CD4-positive, alpha-beta T cell (primary cell): ENCODE measurements around the gene NEXN. TPM values are rescaled to one million over a fixed set of nuclear protein-coding genes. Genes with fewer than 3 reads are reported as not detected.

Experiments used
- ATAC-seq: fragments of 200-7000 bp; cut with Tn5 transposase; one replicate; pipeline ENCODE4 v1.10.0; 2022; ENCODE audit warnings: mild to moderate bottlenecking; ENCODE audit not compliant: poor library complexity
- CTCF ChIA-PET: fragments of 350-600 bp; sonication (Branson Sonifier 250); formaldehyde crosslinking; loops from one replicate; lab custom pipeline; 2021; ENCODE audit warnings: antibody characterized with exemption, inconsistent platforms; lab: Charles Lee
- POLR2A ChIA-PET: fragments of 350-600 bp; sonication (Branson Sonifier 250); formaldehyde crosslinking; loops from one replicate; lab custom pipeline; 2021; ENCODE audit warnings: antibody characterized with exemption, inconsistent platforms; lab: Charles Lee
- DNase-seq, 14 experiments: peaks; one replicate each; pipeline ENCODE4 v3.0.0-alpha.2; 2013 to 2020; ENCODE audit warnings: mixed read lengths in 2 of 14
- H3K27ac ChIP-seq, 2 donors: one replicate each; pipeline versions ENCODE4 v1.5.1 to v1.7.0; 2013; ENCODE audit warnings: low read length in 2 of 2, low read depth in 1 of 2, mild to moderate bottlenecking in 1 of 2
- H3K27me3 ChIP-seq, 2 experiments: 1 replicate in 1 of 2; 2 replicates in 1 of 2; pipeline versions ENCODE4 v1.6.1 to v1.7.0; 2013; ENCODE audit warnings: low read length in 2 of 2, control low read depth in 1 of 2, mild to moderate bottlenecking in 1 of 2, moderate library complexity in 1 of 2; ENCODE audit not compliant: insufficient read depth in 2 of 2, control insufficient read depth in 1 of 2
- H3K36me3 ChIP-seq: one replicate; pipeline ENCODE4 v1.6.1; 2013; ENCODE audit warnings: low read length, control low read depth; ENCODE audit not compliant: insufficient read depth
- H3K4me1 ChIP-seq: one replicate; pipeline ENCODE4 v1.6.1; 2013; ENCODE audit warnings: low read length, control low read depth; ENCODE audit not compliant: insufficient read depth
- H3K4me3 ChIP-seq: one replicate; pipeline ENCODE4 v1.5.1; 2013; ENCODE audit warnings: mild to moderate bottlenecking, low read length, moderate library complexity
- H3K9me3 ChIP-seq, 2 experiments: 1 replicate in 1 of 2; 2 replicates in 1 of 2; pipeline versions ENCODE4 v1.6.1 to v1.7.0; 2013; ENCODE audit warnings: low read length in 2 of 2, mild to moderate bottlenecking in 2 of 2, control low read depth in 1 of 2, moderate library complexity in 1 of 2; ENCODE audit not compliant: control insufficient read depth in 1 of 2, insufficient read depth in 1 of 2
- H3K27ac Mint-ChIP-seq: one replicate; pipeline ENCODE4 v1.8.0; 2020; ENCODE audit warnings: mixed read lengths
- H3K27me3 Mint-ChIP-seq: one replicate; pipeline ENCODE4 v1.8.0; 2021; ENCODE audit warnings: mixed read lengths
- H3K36me3 Mint-ChIP-seq: one replicate; pipeline ENCODE4 v1.8.0; 2021; ENCODE audit warnings: low read depth, mixed read lengths
- H3K4me1 Mint-ChIP-seq: one replicate; pipeline ENCODE4 v1.8.0; 2021; ENCODE audit warnings: low read depth, mixed read lengths
- H3K4me3 Mint-ChIP-seq: one replicate; pipeline ENCODE4 v1.8.0; 2020; ENCODE audit warnings: mild to moderate bottlenecking, mixed read lengths
- H3K9me3 Mint-ChIP-seq: one replicate; pipeline ENCODE4 v1.8.0; 2020; ENCODE audit warnings: mixed read lengths
- intact Hi-C, 2 experiments: fragments of 100-400 bp; cut with DNase I in 1 of 2; cut with micrococcal nuclease in 1 of 2; formaldehyde crosslinking; loops; one replicate each; pipeline versions ENCODE4 v1.15.1 to v1.9.0; 2023 to 2025; cut with DNase I, micrococcal nuclease
- total RNA-seq, 174 experiments: library from RNA in 2 of 174; stranded (reverse) in 2 of 174; gene quantifications; one replicate each; pipeline ENCODE4 v1.2.3 and lab custom pipeline; 2021 to 2026
- TF ChIP-seq, protein P1 (sequence below): fragments of 200-600 bp; IDR thresholded peaks from one replicate; pipeline ENCODE4 v1.8.0; 2022; ENCODE audit warnings: antibody characterized with exemption, mild to moderate bottlenecking

NEXN gene
- total RNA-seq, 2 experiments from 2014 or later: 0.25 TPM; not detected in 1

DNA sequence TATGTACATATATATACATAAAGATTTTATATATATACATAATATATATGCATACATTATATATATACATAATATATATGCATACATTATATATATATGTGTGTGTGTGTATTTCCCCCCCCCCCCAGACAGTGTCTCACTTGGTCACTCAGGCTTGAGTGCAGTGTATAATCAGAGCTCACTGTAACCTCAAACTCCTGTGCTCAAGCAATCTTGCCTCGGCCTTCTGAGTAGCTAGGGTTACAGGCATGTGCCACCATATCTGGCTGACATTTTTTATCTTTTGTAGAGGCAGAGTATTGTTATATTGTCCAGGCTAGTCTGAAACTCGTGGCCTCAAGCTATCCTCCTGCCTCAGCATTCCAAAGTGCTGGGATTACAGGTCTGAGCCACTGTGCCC lies 99.5 kb downstream of the NEXN start:
- ATAC-seq (no peak), DNase-seq (no peak)
- intact Hi-C loops: no loop called here
- H3K4me3 Mint-ChIP-seq: no peak overlapping the region
- H3K27me3 Mint-ChIP-seq: no peaks in the 10 kb centered on the region
- Histone ChIP-seq H3K4me3 (no peak overlapping the region), H3K27ac (no peak overlapping the region), H3K9me3 (no peaks in the 10 kb centered on the region), H3K4me1 (no peaks in the 10 kb centered on the region), H3K27me3 (no peaks in the 10 kb centered on the region), H3K36me3 (no peaks in the 10 kb centered on the region)
- ChIA-PET POLR2A (interaction anchor here (1.5 to 3.7 kb wide), 2 partner anchors 9 to 17 kb away, joined by 6 to 16 read pairs; partner anchors contain the start of genes DNAJB4 and FUBP1), CTCF (no interaction called here)
- H3K27ac Mint-ChIP-seq: no peak overlapping the region
- H3K9me3 Mint-ChIP-seq: no peaks in the 10 kb centered on the region
- peaks cover 11% of the 10 kb centered on the region for H3K36me3 Mint-ChIP-seq
- TF ChIP-seq, protein P1, sequence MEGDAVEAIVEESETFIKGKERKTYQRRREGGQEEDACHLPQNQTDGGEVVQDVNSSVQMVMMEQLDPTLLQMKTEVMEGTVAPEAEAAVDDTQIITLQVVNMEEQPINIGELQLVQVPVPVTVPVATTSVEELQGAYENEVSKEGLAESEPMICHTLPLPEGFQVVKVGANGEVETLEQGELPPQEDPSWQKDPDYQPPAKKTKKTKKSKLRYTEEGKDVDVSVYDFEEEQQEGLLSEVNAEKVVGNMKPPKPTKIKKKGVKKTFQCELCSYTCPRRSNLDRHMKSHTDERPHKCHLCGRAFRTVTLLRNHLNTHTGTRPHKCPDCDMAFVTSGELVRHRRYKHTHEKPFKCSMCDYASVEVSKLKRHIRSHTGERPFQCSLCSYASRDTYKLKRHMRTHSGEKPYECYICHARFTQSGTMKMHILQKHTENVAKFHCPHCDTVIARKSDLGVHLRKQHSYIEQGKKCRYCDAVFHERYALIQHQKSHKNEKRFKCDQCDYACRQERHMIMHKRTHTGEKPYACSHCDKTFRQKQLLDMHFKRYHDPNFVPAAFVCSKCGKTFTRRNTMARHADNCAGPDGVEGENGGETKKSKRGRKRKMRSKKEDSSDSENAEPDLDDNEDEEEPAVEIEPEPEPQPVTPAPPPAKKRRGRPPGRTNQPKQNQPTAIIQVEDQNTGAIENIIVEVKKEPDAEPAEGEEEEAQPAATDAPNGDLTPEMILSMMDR: no peak
- peaks cover 37% of the 10 kb centered on the region for H3K4me1 Mint-ChIP-seq

DNA sequence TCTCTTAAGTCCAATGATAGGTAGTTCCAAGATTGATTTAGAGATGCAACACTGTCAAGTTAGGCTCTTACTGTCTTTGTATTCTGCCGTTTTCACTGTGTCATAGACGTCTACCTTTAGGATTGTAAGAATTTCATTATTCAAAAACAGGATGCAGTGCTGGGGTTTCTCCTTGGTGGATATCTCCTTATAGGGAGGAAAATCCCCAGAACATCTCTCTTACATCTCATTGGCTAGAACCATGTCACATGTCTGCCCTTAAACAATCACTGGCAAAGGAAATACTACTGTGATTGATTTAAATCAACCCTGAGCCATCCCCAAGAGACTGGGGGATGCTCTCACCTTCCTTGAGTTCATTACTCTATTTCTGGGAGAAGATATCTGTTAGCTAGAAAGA lies 101.3 kb downstream of the NEXN start:
- Histone ChIP-seq H3K36me3 (no peaks in the 10 kb centered on the region), H3K4me1 (no peaks in the 10 kb centered on the region), H3K9me3 (no peaks in the 10 kb centered on the region), H3K4me3 (no peak overlapping the region), H3K27me3 (no peaks in the 10 kb centered on the region), H3K27ac (no peak overlapping the region)
- H3K27ac Mint-ChIP-seq: no peak overlapping the region
- DNase-seq: no peak
- intact Hi-C loops: no loop called here
- ChIA-PET POLR2A (interaction anchor here (3.7 kb wide), 1 partner anchor 15 kb away, joined by 16 read pairs; the partner anchor contains the start of gene DNAJB4), CTCF (no interaction called here)
- H3K27me3 Mint-ChIP-seq: no peaks in the 10 kb centered on the region
- TF ChIP-seq, protein P1: no peak
- no peak for ATAC-seq
- no peak overlapping the region for H3K4me3 Mint-ChIP-seq
- H3K9me3 Mint-ChIP-seq: no peaks in the 10 kb centered on the region
- H3K36me3 Mint-ChIP-seq: peaks cover 17% of the 10 kb centered on the region
- peaks cover 28% of the 10 kb centered on the region for H3K4me1 Mint-ChIP-seq

DNA sequence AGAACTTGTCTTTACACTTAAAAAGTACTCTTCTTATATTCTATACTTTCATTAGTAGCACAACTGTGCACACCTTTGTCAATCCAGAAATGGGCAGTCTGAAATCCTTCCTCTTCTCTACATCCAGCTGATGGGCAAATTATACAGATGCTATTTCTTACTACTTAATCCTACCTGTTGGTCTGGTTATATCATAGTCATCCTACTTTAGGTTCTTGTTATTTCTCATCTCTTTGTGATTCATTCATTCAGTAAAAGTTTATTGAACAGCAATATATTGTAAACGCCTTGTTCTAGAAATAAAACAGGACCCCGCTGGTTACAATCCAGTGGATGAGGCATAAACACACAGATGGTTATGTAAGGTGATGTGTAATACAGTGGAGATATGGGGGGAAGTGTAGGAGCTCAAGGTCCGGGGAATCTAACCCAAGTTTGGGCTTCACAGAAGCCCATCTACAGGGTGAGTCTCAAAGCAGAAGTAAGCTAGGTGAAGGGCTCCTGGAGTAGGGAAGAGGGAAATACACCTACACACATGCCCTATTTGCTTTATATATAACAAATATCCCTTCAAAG lies 102.3 kb downstream of the NEXN start:
- peaks cover 15% of the 10 kb centered on the region for H3K36me3 Mint-ChIP-seq
- no peaks in the 10 kb centered on the region for H3K27me3 Mint-ChIP-seq
- ATAC-seq (no peak), DNase-seq (no peak)
- no peak overlapping the region for H3K27ac Mint-ChIP-seq
- no peak overlapping the region for H3K4me3 Mint-ChIP-seq
- no peaks in the 10 kb centered on the region for H3K9me3 ChIP-seq
- no peaks in the 10 kb centered on the region for H3K27me3 ChIP-seq
- TF ChIP-seq, protein P1: no peak
- CTCF ChIA-PET: interaction anchor here (1.0 to 1.2 kb wide), 2 partner anchors 12 to 14 kb away, joined by 3 read pairs; no protein-coding TSS in a partner anchor
- intact Hi-C loops: no loop called here
- POLR2A ChIA-PET: interaction anchor here (0.6 to 3.7 kb wide), 3 partner anchors 10 to 233 kb away, joined by 4 to 16 read pairs (median 7); partner anchors contain the start of gene DNAJB4
- H3K36me3 ChIP-seq: no peaks in the 10 kb centered on the region
- no peak overlapping the region for H3K4me3 ChIP-seq
- H3K4me1 Mint-ChIP-seq: peaks cover 24% of the 10 kb centered on the region
- H3K9me3 Mint-ChIP-seq: no peaks in the 10 kb centered on the region
- no peak overlapping the region for H3K27ac ChIP-seq
- H3K4me1 ChIP-seq: no peaks in the 10 kb centered on the region
